ENCODE measurements around the gene KPNB1.

The KPNB1 gene

GRCh38 chr17:47711366-47712099 is 61.8 kb downstream of the KPNB1 start:
- no peak overlapping the region for H3K4me3 ChIP-seq (ENCODE audit: low read depth, low read length)

- H3K4me3 ChIP-seq (ENCODE audit: low read depth, low read length) = no peak overlapping the region
Measured at GRCh38 chr17:47712330-47713023, 62.8 kb downstream of the KPNB1 start.

DNA sequence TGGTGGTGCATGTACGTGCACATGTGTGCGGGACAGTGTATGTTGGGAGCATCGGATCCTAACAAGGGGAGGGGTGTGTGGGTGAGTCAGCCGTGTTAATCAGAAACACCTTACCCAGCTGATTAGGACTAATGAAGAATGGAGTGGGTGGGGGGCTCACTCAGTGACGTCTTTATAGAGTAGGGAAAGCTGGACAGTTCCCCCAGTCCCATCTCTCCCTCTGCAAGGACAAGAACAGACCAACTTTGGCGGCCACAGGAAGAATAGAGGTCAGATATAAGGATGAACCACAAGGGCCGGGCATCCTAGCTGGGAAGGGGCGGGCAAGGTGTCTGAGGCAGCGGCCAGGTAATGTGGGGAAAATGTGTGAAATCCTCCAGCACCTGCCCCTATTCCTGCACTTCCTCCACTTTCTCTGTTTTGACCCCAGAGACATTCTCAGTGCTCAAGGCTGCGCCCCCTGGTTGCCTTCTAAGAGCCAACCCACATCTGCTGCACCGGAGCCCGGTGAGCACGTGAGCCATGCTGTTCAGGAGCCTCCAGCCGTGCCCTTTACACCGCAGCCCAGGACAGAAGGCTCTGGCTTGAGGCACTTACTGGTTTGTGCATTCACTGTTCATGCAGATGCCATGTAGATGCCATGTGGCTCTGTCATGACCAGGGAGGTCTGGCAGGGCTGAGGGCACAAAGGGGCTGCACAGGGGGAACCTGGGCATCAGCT is 64.4 kb downstream of the KPNB1 start:
- H3K4me3 ChIP-seq (ENCODE audit: low read depth, low read length) = no peak overlapping the region

GRCh38 chr17:47714773-47715396 is 65.2 kb downstream of the KPNB1 start:
- no peak overlapping the region for H3K4me3 ChIP-seq (ENCODE audit: low read depth, low read length)

DNA sequence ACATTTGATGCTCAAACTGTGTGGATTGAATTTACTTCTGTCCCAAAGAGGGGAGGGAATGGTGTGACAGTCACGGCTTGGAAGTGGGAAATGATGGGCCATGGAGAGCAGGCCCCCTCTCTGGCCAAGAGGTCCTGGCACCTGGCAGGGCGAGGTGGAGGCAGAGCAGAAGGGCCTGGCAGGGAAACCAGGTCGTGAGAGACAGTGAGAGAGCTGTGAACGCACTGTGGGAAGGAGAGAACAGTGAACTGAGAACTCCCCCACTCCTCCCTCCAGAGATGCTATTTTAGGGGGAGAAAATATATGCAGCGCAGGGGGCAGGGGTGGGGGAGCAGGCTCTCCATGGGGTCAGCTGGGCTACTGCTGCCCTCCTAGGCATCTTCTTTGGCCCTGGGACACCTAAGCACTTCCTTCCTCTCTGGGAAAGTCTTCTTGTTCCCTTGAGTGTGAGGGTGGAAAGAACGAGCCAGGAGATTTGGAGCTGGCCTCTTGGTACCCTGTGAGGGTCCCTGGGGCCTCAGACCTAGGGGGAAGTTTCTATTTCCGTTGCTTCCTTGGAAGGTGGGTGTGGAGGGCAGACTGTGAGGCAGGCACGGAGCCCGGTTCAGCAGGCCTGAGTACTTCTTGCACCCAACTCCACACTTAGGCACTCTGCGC is 66.1 kb downstream of the KPNB1 start:
- H3K4me3 ChIP-seq (ENCODE audit: low read depth, low read length) = no peak overlapping the region

DNA sequence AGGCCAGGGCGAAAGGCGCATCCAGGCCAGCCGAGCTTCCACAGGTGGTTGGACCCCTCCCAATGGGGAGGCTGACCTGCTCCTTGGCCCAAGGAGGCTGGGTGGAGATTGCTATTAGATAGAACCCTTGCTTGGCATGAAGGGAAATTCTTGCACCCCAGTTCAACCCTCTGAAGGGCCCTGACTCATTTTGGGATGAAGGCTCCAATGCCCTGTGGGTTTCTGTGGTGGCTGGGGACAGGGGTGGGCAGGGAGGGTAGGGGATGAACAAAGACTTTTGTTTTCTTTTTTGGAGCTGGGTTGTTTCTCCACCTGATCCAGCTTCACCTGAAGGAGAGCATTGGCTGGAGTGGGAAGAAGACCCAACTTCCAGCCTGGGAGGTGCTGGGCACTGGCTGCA is 66.7 kb downstream of the KPNB1 start:
- H3K4me3 ChIP-seq (ENCODE audit: low read depth, low read length) = no peak overlapping the region

DNA sequence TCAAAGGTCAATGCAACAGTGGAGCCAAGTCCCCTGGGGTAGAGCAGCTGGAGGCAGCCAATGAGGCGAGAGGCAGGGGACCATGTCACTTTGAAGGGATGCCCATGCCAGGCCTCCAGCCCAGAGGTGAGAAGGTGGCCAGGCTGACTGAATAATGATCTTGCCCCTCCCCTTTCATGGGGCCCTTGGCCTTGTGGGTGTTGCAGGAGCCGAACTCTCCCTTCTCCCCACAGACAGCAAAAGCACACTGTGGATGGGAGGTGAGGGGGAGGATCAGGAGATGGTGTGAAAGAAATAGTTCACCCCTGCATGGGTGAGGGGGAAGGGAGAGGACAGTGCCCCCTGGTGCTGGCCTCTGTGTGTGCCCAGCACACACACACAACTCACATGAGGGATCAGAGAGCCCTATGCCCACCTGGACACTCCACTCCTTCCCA is 67.6 kb downstream of the KPNB1 start:
- H3K4me3 ChIP-seq (ENCODE audit: low read depth, low read length) = no peak overlapping the region

GRCh38 chr17:47717979-47718621 is 68.4 kb downstream of the KPNB1 start:
- H3K4me3 ChIP-seq (ENCODE audit: low read depth, low read length) = no peak overlapping the region

GRCh38 chr17:47718634-47719405 is 69.1 kb downstream of the KPNB1 start:
- no peak overlapping the region for H3K4me3 ChIP-seq (ENCODE audit: low read depth, low read length)

DNA sequence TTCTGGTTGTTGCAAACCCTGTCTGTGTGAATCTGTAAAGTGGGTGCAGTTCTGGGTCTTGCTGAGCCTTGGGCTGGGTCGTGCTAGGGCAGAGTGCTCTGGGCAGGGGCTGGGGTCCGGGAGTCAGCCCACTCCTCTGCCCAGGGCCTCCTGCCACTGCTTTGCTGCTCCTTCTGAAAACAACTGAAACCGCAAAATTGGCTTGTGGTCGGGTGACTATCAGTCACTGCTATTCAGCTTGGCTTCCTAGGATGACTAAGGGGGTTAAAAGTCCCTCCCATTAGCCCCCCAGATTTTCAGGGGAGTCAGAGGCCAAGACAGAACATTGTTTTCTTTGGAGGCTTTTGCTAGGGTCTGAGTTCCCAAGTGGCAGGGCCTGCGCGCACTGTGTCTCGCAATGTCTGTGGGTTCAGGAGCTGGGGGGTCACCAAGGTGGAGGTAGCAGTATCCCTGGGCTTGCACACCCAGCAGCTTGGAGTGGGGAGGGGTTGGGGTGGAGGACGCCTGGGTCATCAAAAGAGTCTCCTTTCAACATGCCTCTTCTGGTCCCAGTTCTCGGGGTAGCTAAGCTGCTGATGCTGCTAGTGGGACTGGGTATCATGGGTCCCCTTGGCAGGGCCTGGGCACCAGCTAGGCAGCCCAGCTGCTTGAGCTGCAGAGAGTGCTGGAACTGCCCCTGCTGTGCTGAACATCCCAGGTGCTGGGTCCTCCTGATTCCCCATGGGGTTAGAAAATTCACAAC is 69.9 kb downstream of the KPNB1 start:
- H3K4me3 ChIP-seq (ENCODE audit: low read depth, low read length) = no peak overlapping the region

GRCh38 chr17:47720196-47720595 is 70.5 kb downstream of the KPNB1 start:
- H3K4me3 ChIP-seq (ENCODE audit: low read depth, low read length) = no peak overlapping the region

GRCh38 chr17:47720754-47721533 is 71.2 kb downstream of the KPNB1 start:
- no peak overlapping the region for H3K4me3 ChIP-seq (ENCODE audit: low read depth, low read length)

DNA sequence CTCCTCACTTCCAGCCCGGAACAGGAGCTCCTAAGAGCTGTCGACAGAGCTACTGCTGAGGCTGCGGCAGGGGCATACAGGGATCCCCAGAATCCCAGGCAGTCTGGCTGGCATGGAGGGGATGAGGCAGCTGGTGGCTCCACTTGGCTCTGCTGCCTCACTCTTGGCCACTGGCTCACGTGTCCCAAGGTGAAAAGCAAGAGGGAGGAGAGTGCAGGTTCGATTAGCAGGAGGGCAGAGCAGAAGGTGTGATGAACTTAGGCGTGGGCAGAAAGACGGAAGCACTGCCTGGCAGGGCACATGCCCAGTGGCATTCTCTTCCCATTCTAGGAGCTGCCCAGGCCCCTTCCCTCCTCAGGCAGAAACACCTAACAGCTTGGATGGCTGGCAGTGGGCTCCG is 72.0 kb downstream of the KPNB1 start:
- no peak overlapping the region for H3K4me3 ChIP-seq (ENCODE audit: low read depth, low read length)

GRCh38 chr17:47724705-47725104 is 75.0 kb downstream of the KPNB1 start:
- H3K4me3 ChIP-seq (ENCODE audit: low read depth, low read length) = no peak overlapping the region

- H3K4me3 ChIP-seq (ENCODE audit: low read depth, low read length) = no peak overlapping the region
Measured at GRCh38 chr17:47725446-47726111, 75.9 kb downstream of the KPNB1 start.

GRCh38 chr17:47726796-47727703 is 77.3 kb downstream of the KPNB1 start:
- H3K4me3 ChIP-seq (ENCODE audit: low read depth, low read length) = no peak overlapping the region

GRCh38 chr17:47727704-47728036 is 78.0 kb downstream of the KPNB1 start:
- H3K4me3 ChIP-seq (ENCODE audit: low read depth, low read length) = no peak overlapping the region

Data from iPS-11a (cell line).